CD4-positive, alpha-beta T cell (primary cell): ENCODE results near the gene XDH. TPM values are rescaled to one million over a fixed set of nuclear protein-coding genes. Genes with fewer than 3 reads are reported as not detected.

ENCODE experiments used
- ATAC-seq: fragments of 200-7000 bp; cut with Tn5 transposase; one replicate; pipeline ENCODE4 v1.10.0; 2022; ENCODE audit warnings: mild to moderate bottlenecking; ENCODE audit not compliant: poor library complexity
- CTCF ChIA-PET: fragments of 350-600 bp; sonication (Branson Sonifier 250); formaldehyde crosslinking; loops from one replicate; lab custom pipeline; 2021; ENCODE audit warnings: antibody characterized with exemption, inconsistent platforms; lab: Charles Lee
- POLR2A ChIA-PET: fragments of 350-600 bp; sonication (Branson Sonifier 250); formaldehyde crosslinking; loops from one replicate; lab custom pipeline; 2021; ENCODE audit warnings: antibody characterized with exemption, inconsistent platforms; lab: Charles Lee
- DNase-seq, 14 experiments: peaks; one replicate each; pipeline ENCODE4 v3.0.0-alpha.2; 2013 to 2020; ENCODE audit warnings: mixed read lengths in 2 of 14
- H3K27ac ChIP-seq, 2 donors: one replicate each; pipeline versions ENCODE4 v1.5.1 to v1.7.0; 2013; ENCODE audit warnings: low read length in 2 of 2, low read depth in 1 of 2, mild to moderate bottlenecking in 1 of 2
- H3K27me3 ChIP-seq, 2 experiments: 1 replicate in 1 of 2; 2 replicates in 1 of 2; pipeline versions ENCODE4 v1.6.1 to v1.7.0; 2013; ENCODE audit warnings: low read length in 2 of 2, control low read depth in 1 of 2, mild to moderate bottlenecking in 1 of 2, moderate library complexity in 1 of 2; ENCODE audit not compliant: insufficient read depth in 2 of 2, control insufficient read depth in 1 of 2
- H3K36me3 ChIP-seq: one replicate; pipeline ENCODE4 v1.6.1; 2013; ENCODE audit warnings: low read length, control low read depth; ENCODE audit not compliant: insufficient read depth
- H3K4me1 ChIP-seq: one replicate; pipeline ENCODE4 v1.6.1; 2013; ENCODE audit warnings: low read length, control low read depth; ENCODE audit not compliant: insufficient read depth
- H3K4me3 ChIP-seq: one replicate; pipeline ENCODE4 v1.5.1; 2013; ENCODE audit warnings: mild to moderate bottlenecking, low read length, moderate library complexity
- H3K9me3 ChIP-seq, 2 experiments: 1 replicate in 1 of 2; 2 replicates in 1 of 2; pipeline versions ENCODE4 v1.6.1 to v1.7.0; 2013; ENCODE audit warnings: low read length in 2 of 2, mild to moderate bottlenecking in 2 of 2, control low read depth in 1 of 2, moderate library complexity in 1 of 2; ENCODE audit not compliant: control insufficient read depth in 1 of 2, insufficient read depth in 1 of 2
- H3K27ac Mint-ChIP-seq: one replicate; pipeline ENCODE4 v1.8.0; 2020; ENCODE audit warnings: mixed read lengths
- H3K27me3 Mint-ChIP-seq: one replicate; pipeline ENCODE4 v1.8.0; 2021; ENCODE audit warnings: mixed read lengths
- H3K36me3 Mint-ChIP-seq: one replicate; pipeline ENCODE4 v1.8.0; 2021; ENCODE audit warnings: low read depth, mixed read lengths
- H3K4me1 Mint-ChIP-seq: one replicate; pipeline ENCODE4 v1.8.0; 2021; ENCODE audit warnings: low read depth, mixed read lengths
- H3K4me3 Mint-ChIP-seq: one replicate; pipeline ENCODE4 v1.8.0; 2020; ENCODE audit warnings: mild to moderate bottlenecking, mixed read lengths
- H3K9me3 Mint-ChIP-seq: one replicate; pipeline ENCODE4 v1.8.0; 2020; ENCODE audit warnings: mixed read lengths
- intact Hi-C, 2 experiments: fragments of 100-400 bp; cut with DNase I in 1 of 2; cut with micrococcal nuclease in 1 of 2; formaldehyde crosslinking; loops; one replicate each; pipeline versions ENCODE4 v1.15.1 to v1.9.0; 2023 to 2025; cut with DNase I, micrococcal nuclease
- total RNA-seq, 174 experiments: library from RNA in 2 of 174; stranded (reverse) in 2 of 174; gene quantifications; one replicate each; pipeline ENCODE4 v1.2.3 and lab custom pipeline; 2021 to 2026
- TF ChIP-seq, protein P1 (sequence below): fragments of 200-600 bp; IDR thresholded peaks from one replicate; pipeline ENCODE4 v1.8.0; 2022; ENCODE audit warnings: antibody characterized with exemption, mild to moderate bottlenecking

The XDH gene
- total RNA-seq, 2 experiments from 2014 or later, result 0.05 TPM; not detected in 1

DNA sequence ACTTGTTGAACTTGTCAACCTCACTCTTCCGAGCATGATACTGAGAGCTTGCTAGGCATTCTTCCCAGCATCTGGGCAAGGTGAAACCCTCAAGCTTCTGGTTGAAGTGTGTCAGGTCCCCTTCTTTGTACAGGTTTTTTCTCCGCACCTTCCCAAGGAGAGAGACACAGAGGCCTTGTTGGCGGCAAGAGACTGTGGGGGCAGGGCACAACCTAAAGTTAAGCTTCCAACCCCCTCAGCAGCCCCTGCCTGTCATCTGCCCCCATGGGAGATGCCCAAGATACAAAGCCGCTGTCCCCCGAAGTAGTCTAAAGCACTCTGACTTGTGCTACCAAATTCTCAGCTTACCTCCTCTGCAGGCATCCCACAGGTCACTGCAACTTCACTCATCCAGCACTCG lies 64.9 kb downstream of the XDH start:
- ATAC-seq (no peak), DNase-seq (no peak)
- intact Hi-C loops, result no loop called here
- Histone ChIP-seq H3K9me3 (peaks cover 0 to 3% of the 10 kb centered on the region in 2 experiments), H3K27ac (no peak overlapping the region), H3K36me3 (no peaks in the 10 kb centered on the region), H3K4me3 (no peak overlapping the region), H3K27me3 (peaks cover 6 to 7% of the 10 kb centered on the region in 2 experiments), H3K4me1 (no peaks in the 10 kb centered on the region)
- H3K4me1 Mint-ChIP-seq, result no peaks in the 10 kb centered on the region
- TF ChIP-seq, protein P1, sequence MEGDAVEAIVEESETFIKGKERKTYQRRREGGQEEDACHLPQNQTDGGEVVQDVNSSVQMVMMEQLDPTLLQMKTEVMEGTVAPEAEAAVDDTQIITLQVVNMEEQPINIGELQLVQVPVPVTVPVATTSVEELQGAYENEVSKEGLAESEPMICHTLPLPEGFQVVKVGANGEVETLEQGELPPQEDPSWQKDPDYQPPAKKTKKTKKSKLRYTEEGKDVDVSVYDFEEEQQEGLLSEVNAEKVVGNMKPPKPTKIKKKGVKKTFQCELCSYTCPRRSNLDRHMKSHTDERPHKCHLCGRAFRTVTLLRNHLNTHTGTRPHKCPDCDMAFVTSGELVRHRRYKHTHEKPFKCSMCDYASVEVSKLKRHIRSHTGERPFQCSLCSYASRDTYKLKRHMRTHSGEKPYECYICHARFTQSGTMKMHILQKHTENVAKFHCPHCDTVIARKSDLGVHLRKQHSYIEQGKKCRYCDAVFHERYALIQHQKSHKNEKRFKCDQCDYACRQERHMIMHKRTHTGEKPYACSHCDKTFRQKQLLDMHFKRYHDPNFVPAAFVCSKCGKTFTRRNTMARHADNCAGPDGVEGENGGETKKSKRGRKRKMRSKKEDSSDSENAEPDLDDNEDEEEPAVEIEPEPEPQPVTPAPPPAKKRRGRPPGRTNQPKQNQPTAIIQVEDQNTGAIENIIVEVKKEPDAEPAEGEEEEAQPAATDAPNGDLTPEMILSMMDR, result no peak
- peaks cover 38% of the 10 kb centered on the region for H3K27me3 Mint-ChIP-seq
- peaks cover 2% of the 10 kb centered on the region for H3K9me3 Mint-ChIP-seq
- ChIA-PET POLR2A (no interaction called here), CTCF (no interaction called here)
- H3K27ac Mint-ChIP-seq, result no peak overlapping the region
- H3K36me3 Mint-ChIP-seq, result no peaks in the 10 kb centered on the region
- no peak overlapping the region for H3K4me3 Mint-ChIP-seq

DNA sequence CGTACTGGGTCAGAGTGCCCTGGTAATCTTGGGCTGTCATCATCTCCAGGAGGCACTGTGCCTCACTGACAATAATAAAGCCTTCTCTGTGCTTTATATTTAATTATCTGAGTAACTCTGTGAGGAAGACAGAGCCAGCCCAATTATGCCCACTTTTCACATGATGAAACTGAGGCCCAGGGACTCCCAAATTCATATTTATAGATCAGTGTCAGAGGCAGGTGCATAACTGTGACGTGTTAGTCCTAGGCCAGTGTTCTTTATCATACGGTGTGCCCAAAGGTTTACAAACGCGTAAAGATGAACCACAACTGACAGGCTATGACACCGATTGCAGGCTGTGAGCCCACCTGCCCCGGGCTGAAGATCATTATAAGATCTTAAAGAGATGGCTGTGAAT lies 65.4 kb downstream of the XDH start:
- Histone ChIP-seq H3K4me3 (no peak overlapping the region), H3K4me1 (no peaks in the 10 kb centered on the region), H3K27me3 (peaks cover 5 to 7% of the 10 kb centered on the region in 2 experiments), H3K36me3 (no peaks in the 10 kb centered on the region), H3K27ac (no peak overlapping the region), H3K9me3 (peaks cover 0 to 3% of the 10 kb centered on the region in 2 experiments)
- no peaks in the 10 kb centered on the region for H3K36me3 Mint-ChIP-seq
- TF ChIP-seq, protein P1, result no peak
- ChIA-PET POLR2A (no interaction called here), CTCF (no interaction called here)
- H3K27ac Mint-ChIP-seq, result no peak overlapping the region
- peaks cover 2% of the 10 kb centered on the region for H3K9me3 Mint-ChIP-seq
- no peaks in the 10 kb centered on the region for H3K4me1 Mint-ChIP-seq
- intact Hi-C loops, result no loop called here
- DNase-seq, result no peak
- H3K27me3 Mint-ChIP-seq, result peaks cover 33% of the 10 kb centered on the region
- H3K4me3 Mint-ChIP-seq, result no peak overlapping the region
- ATAC-seq, result no peak

DNA sequence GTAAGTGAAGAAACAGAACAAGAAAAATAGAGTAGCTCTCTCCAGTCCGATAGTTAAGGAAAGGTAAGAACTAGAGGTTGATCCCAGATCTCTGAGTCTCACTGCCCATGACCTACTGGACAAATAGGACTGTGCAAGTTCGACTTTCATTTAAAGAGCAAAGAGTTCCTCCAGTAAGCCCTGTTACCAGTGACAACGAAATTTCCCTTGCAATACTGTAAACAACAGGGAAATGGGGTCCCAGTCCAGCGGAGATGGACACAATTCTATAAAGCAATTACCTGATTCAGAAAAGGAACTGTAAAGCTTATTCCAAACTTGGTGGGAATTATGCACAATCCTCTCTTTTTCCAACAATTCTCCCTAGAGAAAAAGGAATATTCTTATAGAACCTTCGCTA lies 65.9 kb downstream of the XDH start:
- peaks cover 2 to 5% of the 10 kb centered on the region in 2 experiments for H3K27me3 ChIP-seq
- no peak overlapping the region for H3K27ac Mint-ChIP-seq
- H3K4me1 Mint-ChIP-seq, result no peaks in the 10 kb centered on the region
- DNase-seq (no peak), ATAC-seq (no peak)
- POLR2A ChIA-PET, result no interaction called here
- H3K36me3 Mint-ChIP-seq, result no peaks in the 10 kb centered on the region
- CTCF ChIA-PET, result no interaction called here
- H3K9me3 ChIP-seq, result peaks cover 0 to 3% of the 10 kb centered on the region in 2 experiments
- peaks cover 2% of the 10 kb centered on the region for H3K9me3 Mint-ChIP-seq
- H3K4me3 Mint-ChIP-seq, result no peak overlapping the region
- no peak overlapping the region for H3K4me3 ChIP-seq
- peaks cover 29% of the 10 kb centered on the region for H3K27me3 Mint-ChIP-seq
- H3K27ac ChIP-seq, result no peak overlapping the region
- TF ChIP-seq, protein P1, result no peak
- no peaks in the 10 kb centered on the region for H3K36me3 ChIP-seq
- no peaks in the 10 kb centered on the region for H3K4me1 ChIP-seq
- intact Hi-C loops, result no loop called here
